PFSK-1 (cell line): ENCODE results near the gene FMNL1.

ENCODE experiments used
- FOXP2 ChIP-seq: optimal IDR thresholded peaks from 2 replicates; pipeline ENCODE3; 2011; ENCODE audit warnings: borderline replicate concordance, control low read depth, inconsistent platforms; ENCODE audit not compliant: insufficient read depth; ENCODE audit errors: extremely low read length, extremely low read depth
- POLR2AphosphoS5 ChIP-seq: IDR thresholded peaks from 2 replicates; pipeline ENCODE4 v1.6.1; 2012; ENCODE audit warnings: low read depth, mild to moderate bottlenecking, control low read depth, low read length, moderate library complexity
- SIN3A ChIP-seq: IDR thresholded peaks from 2 replicates; pipeline ENCODE4 v1.6.1; 2012; ENCODE audit warnings: mild to moderate bottlenecking, low read length, moderate library complexity, borderline replicate concordance; ENCODE audit not compliant: insufficient read depth
- TAF1 ChIP-seq: IDR thresholded peaks from 2 replicates; pipeline ENCODE4 v1.6.1; 2012; ENCODE audit warnings: low read length, control low read depth, borderline replicate concordance; ENCODE audit not compliant: insufficient read depth
- TF ChIP-seq, protein P1 (sequence below), 2 experiments: IDR thresholded peaks; 2 replicates each; pipeline versions ENCODE4 v1.6.1 to v1.8.0; 2011 to 2012; ENCODE audit warnings: low read depth in 2 of 2, low read length in 2 of 2, control low read depth in 1 of 2, inconsistent platforms in 1 of 2, mild to moderate bottlenecking in 1 of 2, moderate library complexity in 1 of 2; ENCODE audit not compliant: insufficient read depth in 1 of 2

FMNL1 gene

DNA sequence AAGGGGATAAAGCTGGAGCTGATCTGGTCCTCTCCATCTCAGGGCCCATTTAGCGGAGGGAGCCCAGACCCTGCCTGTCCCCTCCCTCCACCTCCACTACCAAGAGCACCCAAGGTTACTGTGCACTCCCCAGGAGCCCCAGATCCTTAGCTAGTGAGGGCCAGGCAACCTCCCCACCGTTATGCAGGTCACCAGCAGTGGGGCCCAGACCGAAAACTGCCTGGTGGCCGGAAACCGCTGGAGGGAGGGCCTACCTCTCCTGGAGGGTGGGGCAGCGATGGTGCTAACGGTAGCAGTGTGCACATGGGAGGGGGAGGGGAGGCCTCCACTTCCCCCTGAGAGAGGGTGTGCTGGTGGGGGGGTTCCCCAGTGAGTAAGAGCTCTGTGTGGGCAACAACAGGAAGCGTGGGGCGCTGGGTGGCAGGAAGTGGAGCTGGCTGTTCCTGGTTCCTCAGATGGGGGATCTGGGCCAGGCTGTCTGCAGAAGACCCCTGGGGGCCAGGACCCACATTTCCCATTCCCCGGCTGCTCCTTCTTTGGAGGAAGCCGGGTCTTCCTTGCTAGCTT lies 4.4 kb downstream of the FMNL1 start:
- no peak for TF ChIP-seq FOXP2
- TF ChIP-seq, protein P1, sequence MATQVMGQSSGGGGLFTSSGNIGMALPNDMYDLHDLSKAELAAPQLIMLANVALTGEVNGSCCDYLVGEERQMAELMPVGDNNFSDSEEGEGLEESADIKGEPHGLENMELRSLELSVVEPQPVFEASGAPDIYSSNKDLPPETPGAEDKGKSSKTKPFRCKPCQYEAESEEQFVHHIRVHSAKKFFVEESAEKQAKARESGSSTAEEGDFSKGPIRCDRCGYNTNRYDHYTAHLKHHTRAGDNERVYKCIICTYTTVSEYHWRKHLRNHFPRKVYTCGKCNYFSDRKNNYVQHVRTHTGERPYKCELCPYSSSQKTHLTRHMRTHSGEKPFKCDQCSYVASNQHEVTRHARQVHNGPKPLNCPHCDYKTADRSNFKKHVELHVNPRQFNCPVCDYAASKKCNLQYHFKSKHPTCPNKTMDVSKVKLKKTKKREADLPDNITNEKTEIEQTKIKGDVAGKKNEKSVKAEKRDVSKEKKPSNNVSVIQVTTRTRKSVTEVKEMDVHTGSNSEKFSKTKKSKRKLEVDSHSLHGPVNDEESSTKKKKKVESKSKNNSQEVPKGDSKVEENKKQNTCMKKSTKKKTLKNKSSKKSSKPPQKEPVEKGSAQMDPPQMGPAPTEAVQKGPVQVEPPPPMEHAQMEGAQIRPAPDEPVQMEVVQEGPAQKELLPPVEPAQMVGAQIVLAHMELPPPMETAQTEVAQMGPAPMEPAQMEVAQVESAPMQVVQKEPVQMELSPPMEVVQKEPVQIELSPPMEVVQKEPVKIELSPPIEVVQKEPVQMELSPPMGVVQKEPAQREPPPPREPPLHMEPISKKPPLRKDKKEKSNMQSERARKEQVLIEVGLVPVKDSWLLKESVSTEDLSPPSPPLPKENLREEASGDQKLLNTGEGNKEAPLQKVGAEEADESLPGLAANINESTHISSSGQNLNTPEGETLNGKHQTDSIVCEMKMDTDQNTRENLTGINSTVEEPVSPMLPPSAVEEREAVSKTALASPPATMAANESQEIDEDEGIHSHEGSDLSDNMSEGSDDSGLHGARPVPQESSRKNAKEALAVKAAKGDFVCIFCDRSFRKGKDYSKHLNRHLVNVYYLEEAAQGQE (IDR thresholded peaks at IDR 0.05; ENCODE audit: insufficient read depth in 1 of 2, low read depth in 2 of 2, low read length in 2 of 2) = no peak
- no peak for TF ChIP-seq POLR2AphosphoS5
- TF ChIP-seq TAF1 = no peak
- TF ChIP-seq SIN3A = no peak

DNA sequence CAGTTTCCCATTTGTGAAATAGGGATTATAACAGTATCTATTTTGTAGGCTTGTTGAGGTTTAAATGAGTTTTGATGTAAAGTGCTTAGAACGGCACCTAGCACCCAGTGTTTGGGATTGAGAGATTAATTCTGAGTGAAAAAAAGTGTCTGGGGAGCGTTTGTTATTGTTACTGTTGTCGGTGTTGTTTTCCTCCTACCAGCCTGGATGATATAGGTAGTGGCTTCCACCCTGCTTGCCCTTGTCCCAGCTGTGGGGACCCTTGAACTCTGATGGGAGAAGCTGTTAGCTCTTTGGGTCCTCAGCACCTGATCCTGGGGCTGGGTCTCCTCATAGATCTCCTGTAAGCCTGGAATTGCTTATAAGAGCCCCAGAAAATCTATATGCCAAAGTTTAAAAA lies 4.9 kb downstream of the FMNL1 start:
- TF ChIP-seq TAF1 = no peak
- no peak for TF ChIP-seq SIN3A
- TF ChIP-seq, protein P1 (IDR thresholded peaks at IDR 0.05; ENCODE audit: insufficient read depth in 1 of 2, low read depth in 2 of 2, low read length in 2 of 2) = no peak
- no peak for TF ChIP-seq FOXP2
- no peak for TF ChIP-seq POLR2AphosphoS5

DNA sequence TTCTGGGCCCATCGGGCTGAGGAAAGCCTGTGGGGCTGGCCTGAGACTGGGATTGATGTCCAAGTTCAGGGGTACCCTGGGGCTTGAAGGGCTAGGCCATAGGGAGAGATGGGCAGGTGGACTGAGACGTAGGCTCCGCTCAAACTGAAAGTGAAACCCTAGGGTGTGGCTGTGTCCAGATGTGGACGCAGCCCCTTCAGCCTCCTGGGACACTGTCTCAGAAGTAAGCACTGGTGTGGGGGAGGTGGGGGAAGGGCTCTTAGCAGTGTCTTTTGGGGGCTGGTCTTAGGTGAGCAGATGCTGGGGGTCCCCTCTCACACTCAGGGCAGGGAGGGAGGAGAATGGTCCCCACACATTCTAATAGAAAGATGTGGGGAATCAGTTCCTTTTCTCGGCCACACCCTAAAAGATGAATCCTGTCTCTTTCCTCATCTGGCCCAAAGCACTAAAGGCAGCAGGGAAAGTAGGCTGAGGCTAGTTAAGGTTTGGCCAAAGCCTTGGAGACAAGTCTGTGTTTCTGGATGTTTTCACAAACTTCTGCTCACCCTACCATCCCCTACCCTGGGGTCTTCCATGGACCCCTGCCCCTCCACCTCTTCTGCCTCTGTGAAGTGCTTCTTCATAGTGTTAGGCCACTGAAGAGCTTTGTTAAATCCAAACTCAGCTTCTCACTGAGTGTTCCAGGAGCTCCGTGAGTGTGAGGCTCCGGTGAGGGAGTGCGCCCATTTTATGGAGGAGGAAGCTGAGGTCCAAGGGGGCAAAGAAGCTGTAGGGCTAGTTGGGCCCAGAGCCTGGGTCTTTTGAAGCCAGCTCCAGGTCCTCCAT lies 5.6 kb downstream of the FMNL1 start:
- TF ChIP-seq FOXP2 (no peak), TAF1 (no peak), POLR2AphosphoS5 (no peak), SIN3A (no peak)
- TF ChIP-seq, protein P1 (IDR thresholded peaks at IDR 0.05; ENCODE audit: insufficient read depth in 1 of 2, low read depth in 2 of 2, low read length in 2 of 2) = no peak

DNA sequence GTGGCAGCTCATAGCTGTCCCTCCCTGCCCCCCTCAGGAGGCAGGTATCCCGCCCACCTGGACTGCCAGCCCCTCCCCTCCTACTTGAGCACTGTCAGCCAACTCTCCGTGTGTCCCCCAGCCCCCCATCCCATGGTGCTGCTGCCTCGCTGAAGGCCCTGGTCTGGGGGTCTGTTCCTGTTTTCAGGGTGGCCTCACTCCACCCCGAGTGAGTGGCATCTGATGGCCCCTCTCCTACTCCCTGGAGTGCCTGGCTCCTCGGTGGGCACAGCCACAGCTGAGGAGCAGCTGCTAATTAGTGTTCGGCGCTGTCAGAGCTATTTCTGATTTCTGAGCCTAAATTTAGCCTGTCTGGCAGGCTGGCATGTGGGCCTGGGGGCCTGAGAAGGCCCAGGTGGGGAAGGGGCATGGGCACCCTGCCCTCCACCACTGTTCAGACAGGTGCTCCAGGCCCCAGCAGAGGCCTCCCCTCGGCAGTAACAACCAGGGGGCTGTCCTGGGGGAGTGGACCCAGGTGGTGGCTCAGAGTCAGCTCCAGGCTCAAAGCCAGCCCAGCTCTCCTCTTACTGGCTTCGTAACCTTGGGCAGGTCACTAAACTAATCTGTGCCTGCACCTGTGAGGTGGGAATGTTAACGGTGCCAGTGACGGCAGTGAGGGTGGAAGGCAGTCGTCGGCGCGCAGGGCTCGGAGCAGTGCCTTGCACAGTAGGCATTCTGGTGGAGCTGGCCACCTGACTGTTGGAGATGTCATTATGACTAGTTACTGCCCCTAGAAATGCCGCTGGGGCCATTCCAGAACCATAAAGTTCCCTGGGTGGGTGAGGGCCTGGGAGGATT lies 6.5 kb downstream of the FMNL1 start:
- TF ChIP-seq TAF1 = no peak
- no peak for TF ChIP-seq POLR2AphosphoS5
- no peak for TF ChIP-seq SIN3A
- no peak for TF ChIP-seq FOXP2
- TF ChIP-seq, protein P1 (IDR thresholded peaks at IDR 0.05; ENCODE audit: insufficient read depth in 1 of 2, low read depth in 2 of 2, low read length in 2 of 2) = no peak
